ENCODE data around the gene PTMA.
A peak's percentile ranks its signal among the peaks of the same experiment; 100 is the strongest.
"Not testable (repeated sequence)": the region's sequence is repeated elsewhere in the genome, so short reads cannot be mapped to it uniquely, and the experiment has no call there.

Gene PTMA
- 275 to 642 (median 518) reads per million in 18 experiments for total RNA-seq

- DNase-seq: peak; percentile 99 to 100
Observed at GRCh38 chr2:231707927-231708772, at the start of gene PTMA. TSS of gene PTMA (plus strand) at chr2:231708525. CDS start at chr2:231708707, 182 bp downstream.

- DNase-seq: not testable (repeated sequence)
Observed at GRCh38 chr2:231660073-231660472, 48.3 kb upstream of the PTMA start.

- DNase-seq: no peak
Observed at GRCh38 chr2:231660860-231661259, 47.5 kb upstream of the PTMA start.

GRCh38 chr2:231661422-231662027, 46.8 kb upstream of the PTMA start:
- no peak for DNase-seq

- peak; percentile 99 for DNase-seq
Observed at GRCh38 chr2:231662028-231662810, 46.1 kb upstream of the PTMA start.

GRCh38 chr2:231662811-231663457, 45.4 kb upstream of the PTMA start:
- no peak for DNase-seq

GRCh38 chr2:231663458-231664212, 44.7 kb upstream of the PTMA start:
- DNase-seq: no peak

GRCh38 chr2:231664727-231665126, 43.6 kb upstream of the PTMA start:
- no peak for DNase-seq

GRCh38 chr2:231665245-231666170, 42.8 kb upstream of the PTMA start:
- DNase-seq: no peak

GRCh38 chr2:231666171-231667095, 41.9 kb upstream of the PTMA start:
- DNase-seq: peak; percentile 97

GRCh38 chr2:231667096-231667427, 41.3 kb upstream of the PTMA start:
- DNase-seq: no peak

- DNase-seq: no peak
Observed at GRCh38 chr2:231667496-231667895, 40.8 kb upstream of the PTMA start.

GRCh38 chr2:231668981-231669380, 39.3 kb upstream of the PTMA start:
- no peak for DNase-seq

- peak; percentile 23 to 64 for DNase-seq
Observed at GRCh38 chr2:231671270-231672050, 36.9 kb upstream of the PTMA start.

GRCh38 chr2:231672617-231673347, 35.5 kb upstream of the PTMA start:
- DNase-seq: no peak

GRCh38 chr2:231673348-231673770, 35.0 kb upstream of the PTMA start:
- DNase-seq: no peak

- DNase-seq: peak; percentile 66 to 79
Observed at GRCh38 chr2:231674587-231675338, 33.6 kb upstream of the PTMA start.

All from inflammatory macrophage (primary cell).